ENCODE results near the gene PHRF1.

The PHRF1 gene

DNA sequence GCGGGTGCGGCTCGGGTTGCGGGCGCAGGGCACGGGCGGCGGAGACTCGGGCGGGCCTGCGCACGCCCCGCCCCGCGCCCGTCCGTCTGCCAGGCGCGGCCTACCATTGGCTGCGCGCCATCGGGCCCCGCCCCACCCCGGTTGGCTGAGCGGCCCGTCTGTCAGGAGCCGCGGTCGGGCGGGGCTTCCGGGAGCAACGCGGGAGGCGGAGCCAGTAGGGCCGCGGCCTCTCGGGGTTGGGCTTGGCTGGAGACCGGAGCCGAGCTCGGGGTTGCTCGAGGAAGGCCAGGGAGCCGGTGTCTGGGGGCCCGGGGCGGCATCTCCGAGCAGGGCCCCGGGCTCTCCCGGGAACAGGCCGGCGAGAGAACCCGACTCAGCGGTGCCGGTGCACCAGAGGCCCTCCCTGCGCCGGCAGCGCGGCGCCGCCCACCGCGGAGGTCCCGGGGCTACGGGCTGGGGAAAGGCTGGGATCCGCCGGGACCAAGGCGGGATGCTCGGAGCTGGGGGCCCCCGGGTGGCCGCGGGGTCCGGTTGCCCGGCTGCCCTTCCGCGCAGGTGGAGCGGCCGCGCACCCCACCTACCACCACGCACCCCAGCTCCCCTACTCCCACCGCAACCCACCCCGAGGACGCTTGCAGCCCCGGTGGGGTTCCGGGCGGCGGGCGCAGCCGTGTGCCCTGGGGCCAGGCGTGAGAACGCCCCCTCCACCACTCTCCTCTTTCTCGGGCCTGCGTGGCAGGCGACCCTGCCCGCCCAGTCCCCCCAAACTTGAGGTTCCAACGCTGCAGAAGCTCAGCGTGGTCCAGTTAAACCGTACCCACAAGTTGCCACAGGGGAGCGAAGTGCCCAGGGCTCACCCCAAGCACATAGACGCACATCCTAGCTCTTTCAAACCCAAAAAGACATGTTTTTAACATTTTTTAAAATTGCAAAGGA lies 40.5 kb upstream of the PHRF1 start, which contains the start of gene HRAS:
TSS of gene HRAS (minus strand) at position 58 of the 936 bp plus-strand sequence.
- no peak for TF ChIP-seq GATA2 (IDR thresholded peaks at IDR 0.05; ENCODE audit: low read depth, low read length)
- no peak for TF ChIP-seq GATA3 (IDR thresholded peaks at IDR 0.05; ENCODE audit: low read depth, low read length)

DNA sequence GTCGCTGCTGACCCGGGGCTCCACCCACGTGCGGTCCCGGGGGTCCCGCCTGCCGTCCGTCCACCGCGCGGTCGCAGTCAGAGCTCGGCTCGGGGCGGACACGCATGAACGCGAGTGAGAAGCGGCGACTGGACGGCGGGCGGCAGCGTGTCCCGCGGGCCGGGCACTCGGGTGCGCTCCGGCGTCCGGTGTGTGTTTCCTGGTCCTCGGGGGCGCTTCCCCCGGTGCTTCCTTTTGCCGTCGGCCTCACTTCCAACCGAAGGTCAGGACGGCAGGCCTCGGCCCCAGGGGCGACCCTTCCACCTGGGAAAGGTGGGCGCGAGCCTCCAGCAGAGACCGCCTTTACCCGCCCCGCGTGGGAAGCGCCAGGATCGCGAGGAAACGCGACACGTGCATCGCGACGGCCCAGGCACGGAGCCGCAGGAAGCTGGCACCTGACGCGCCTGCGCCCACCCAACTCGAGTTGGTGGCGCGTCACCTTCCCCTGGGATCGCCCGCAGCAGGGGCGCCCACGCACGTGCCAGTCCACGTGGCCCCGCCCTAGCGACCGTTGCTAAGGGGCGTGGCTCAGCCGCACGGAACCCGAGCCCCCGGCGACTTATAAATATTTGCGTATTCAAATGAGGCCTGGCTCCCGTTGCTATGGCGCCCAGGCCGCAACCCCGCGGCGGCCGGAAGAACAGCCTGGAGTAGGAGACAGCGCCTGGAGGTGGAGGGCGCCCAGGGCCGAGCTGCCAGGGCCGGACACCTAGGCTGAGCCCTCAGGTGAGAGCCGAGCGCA lies 39.2 kb upstream of the PHRF1 start, which contains the start of gene LRRC56:
TSS of gene LRRC56 (plus strand) at position 687 of the 781 bp plus-strand sequence. CDS start 3,158 bp downstream, outside the sequence.
- no peak for TF ChIP-seq GATA3 (IDR thresholded peaks at IDR 0.05; ENCODE audit: low read depth, low read length)
- TF ChIP-seq GATA2 (IDR thresholded peaks at IDR 0.05; ENCODE audit: low read depth, low read length), result no peak

GRCh38 chr11:537622-538430 lies 38.4 kb upstream of the PHRF1 start:
- no peak for TF ChIP-seq GATA2 (IDR thresholded peaks at IDR 0.05; ENCODE audit: low read depth, low read length)
- no peak for TF ChIP-seq GATA3 (IDR thresholded peaks at IDR 0.05; ENCODE audit: low read depth, low read length)

DNA sequence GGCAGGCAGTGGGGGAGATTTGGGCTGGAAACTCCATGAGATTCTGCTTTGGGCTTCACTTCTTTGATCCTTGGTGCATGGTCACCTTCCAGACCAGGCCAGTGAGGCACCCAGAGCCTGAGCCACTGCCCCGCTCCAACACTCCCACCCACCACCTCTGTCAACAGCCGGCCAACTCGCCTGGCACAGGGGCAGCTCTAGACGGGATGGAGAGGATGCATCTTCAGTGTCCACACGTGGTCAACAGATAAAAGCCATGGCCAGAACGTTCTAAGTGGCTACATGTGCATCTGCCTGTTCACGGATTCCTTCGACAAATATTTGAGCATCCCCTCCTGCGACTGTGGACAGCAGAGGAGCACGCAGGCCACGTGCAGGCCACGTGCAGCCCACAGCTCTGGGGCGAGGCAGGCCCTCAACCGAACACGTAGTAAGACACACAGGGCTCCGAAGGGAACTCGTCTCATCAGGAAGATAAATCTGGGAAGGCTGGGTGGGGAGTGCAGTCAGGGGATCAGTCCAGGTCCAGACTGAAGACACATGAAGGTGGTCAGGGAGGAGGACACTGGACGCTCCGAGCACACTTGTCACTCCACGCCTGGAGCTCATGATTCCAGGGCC lies 37.7 kb upstream of the PHRF1 start:
- TF ChIP-seq GATA3 (IDR thresholded peaks at IDR 0.05; ENCODE audit: low read depth, low read length), result no peak
- TF ChIP-seq GATA2 (IDR thresholded peaks at IDR 0.05; ENCODE audit: low read depth, low read length), result no peak

- TF ChIP-seq GATA3 (IDR thresholded peaks at IDR 0.05; ENCODE audit: low read depth, low read length), result no peak
- no peak for TF ChIP-seq GATA2 (IDR thresholded peaks at IDR 0.05; ENCODE audit: low read depth, low read length)
Measured at GRCh38 chr11:539971-540481, 36.2 kb upstream of the PHRF1 start.

- TF ChIP-seq GATA3 (IDR thresholded peaks at IDR 0.05; ENCODE audit: low read depth, low read length), result no peak
Measured at GRCh38 chr11:540583-541432, 35.5 kb upstream of the PHRF1 start.

DNA sequence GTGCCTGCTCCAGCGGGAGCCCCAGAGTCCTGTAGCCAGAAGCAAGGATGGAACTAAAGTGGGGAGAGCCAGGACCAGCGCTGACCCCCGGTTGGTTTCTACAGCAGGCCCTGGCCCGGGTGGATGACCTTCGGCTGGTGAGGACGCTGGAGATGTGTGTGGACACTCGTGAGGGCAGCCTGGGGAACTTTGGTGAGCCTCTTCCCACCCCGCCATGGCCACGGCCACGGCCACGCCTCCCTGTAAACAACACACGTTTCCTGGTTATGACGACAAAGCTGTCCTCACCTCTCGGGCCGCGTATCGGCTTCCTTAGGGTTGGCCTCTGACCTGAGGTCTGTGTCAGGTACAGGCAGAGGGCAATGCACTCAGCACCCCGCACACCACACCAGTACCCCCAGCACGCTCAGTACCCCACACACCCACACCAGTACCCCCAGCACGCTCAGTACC lies 34.8 kb upstream of the PHRF1 start:
- no peak for TF ChIP-seq GATA2 (IDR thresholded peaks at IDR 0.05; ENCODE audit: low read depth, low read length)
- TF ChIP-seq GATA3 (IDR thresholded peaks at IDR 0.05; ENCODE audit: low read depth, low read length), result no peak

- TF ChIP-seq GATA2 (IDR thresholded peaks at IDR 0.05; ENCODE audit: low read depth, low read length), result no peak
- TF ChIP-seq GATA3 (IDR thresholded peaks at IDR 0.05; ENCODE audit: low read depth, low read length), result no peak
Measured at GRCh38 chr11:544817-545166, 31.5 kb upstream of the PHRF1 start.

DNA sequence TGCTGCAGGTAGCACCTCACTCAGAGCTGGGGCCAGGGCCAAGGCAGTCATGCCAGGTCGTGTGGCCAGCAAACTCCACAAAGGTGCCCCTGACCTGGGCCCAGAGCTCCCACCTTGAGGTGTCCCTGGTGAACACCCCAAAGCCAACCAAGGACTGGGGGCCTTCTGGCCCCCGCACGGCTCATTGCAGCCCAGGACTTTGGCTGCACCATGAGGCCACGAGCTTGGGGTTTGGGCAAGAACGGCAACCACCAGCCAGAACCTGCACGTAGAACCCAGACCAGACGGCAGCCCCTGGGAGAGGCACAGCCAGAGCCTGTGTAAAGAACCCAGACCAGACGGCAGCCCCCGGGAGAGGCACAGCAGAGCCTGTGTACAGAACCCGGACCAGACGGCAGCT lies 31.1 kb upstream of the PHRF1 start:
- TF ChIP-seq GATA2 (IDR thresholded peaks at IDR 0.05; ENCODE audit: low read depth, low read length) (no peak), GATA3 (IDR thresholded peaks at IDR 0.05; ENCODE audit: low read depth, low read length) (no peak)

DNA sequence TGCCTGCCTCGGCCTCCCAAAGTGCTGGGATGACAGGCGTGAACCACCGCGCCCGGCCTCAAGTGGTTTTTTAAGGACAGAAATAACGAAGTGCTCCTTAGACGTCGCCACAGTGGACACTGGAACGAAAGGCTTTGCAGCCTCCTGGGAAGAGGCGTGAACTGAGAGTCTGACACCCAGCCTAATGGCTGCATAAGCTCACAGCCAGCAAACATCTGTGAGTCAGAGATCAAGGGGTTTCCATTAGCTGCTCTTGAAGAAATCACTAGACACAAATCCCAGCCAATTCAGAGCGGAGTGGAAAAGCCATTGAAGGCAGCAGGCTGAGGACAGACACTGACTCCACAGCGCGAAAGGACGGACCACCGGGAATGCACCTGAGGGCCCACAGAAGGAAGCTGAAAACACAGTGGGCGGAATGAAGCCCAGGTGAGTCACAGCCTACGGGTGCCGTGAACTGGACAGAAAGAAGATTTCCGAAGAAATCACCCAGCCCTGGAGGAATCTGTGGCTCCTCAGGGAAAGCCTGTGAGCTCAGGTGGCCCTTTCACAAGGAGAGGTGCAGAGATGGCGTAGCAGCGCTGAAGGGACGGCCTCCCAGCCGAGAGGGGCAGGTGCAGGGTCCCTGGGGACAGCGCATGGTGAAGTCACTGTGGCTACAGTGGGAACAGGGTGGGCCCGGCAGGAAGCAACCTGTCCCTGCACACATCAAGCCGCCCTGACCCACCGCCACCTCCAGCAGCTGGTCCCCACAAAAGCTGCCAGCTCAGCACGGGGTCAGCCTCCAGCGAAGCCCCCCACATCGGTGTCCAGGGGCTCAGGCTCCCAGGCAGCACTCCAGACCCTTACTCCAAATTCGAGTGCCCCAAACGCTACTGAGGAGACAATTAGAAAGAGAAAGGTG lies 27.3 kb upstream of the PHRF1 start:
- no peak for TF ChIP-seq GATA2 (IDR thresholded peaks at IDR 0.05; ENCODE audit: low read depth, low read length)
- no peak for TF ChIP-seq GATA3 (IDR thresholded peaks at IDR 0.05; ENCODE audit: low read depth, low read length)

DNA sequence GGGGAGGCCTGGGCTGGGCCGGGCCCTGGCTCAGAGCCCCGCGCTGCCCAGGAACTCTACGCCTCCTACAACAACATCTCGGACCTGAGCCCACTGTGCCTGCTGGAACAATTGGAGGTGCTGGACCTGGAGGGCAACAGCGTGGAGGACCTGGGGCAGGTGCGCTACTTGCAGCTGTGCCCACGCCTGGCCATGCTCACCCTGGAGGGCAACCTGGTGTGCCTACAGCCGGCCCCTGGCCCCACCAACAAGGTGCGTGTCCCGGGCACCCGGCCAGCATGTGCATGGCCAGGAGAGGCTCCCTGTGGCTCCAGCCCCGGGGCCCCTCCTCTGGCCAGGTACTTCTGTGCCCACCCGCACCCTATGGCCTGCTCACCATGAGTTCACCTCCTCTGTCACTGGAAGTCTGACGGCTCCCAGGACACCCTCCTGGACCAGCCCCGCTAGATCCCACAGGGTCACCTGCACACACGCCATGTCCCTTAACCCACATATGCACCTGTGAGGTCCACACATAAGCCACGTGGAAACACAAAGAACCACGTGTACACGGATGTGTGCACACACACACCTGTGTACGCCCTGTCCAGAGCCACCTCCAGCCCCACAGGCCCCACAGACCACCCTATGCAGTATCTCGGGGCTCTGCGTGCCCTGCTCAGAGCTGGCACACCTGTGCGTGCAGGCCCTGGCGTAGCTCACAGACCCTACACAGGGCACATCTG lies 26.1 kb upstream of the PHRF1 start:
- TF ChIP-seq GATA2 (IDR thresholded peaks at IDR 0.05; ENCODE audit: low read depth, low read length), result no peak
- TF ChIP-seq GATA3 (IDR thresholded peaks at IDR 0.05; ENCODE audit: low read depth, low read length), result no peak
